Pons (tissue), 1 donor: ENCODE results near the gene ZNF407.

Experiments used
- DNase-seq: peaks from one replicate; pipeline ENCODE4 v3.0.0-alpha.2; 2016; ENCODE audit warnings: low spot score

Gene ZNF407

GRCh38 chr18:74876630-74877243, 279.1 kb downstream of the ZNF407 start:
- no peak for DNase-seq

DNA sequence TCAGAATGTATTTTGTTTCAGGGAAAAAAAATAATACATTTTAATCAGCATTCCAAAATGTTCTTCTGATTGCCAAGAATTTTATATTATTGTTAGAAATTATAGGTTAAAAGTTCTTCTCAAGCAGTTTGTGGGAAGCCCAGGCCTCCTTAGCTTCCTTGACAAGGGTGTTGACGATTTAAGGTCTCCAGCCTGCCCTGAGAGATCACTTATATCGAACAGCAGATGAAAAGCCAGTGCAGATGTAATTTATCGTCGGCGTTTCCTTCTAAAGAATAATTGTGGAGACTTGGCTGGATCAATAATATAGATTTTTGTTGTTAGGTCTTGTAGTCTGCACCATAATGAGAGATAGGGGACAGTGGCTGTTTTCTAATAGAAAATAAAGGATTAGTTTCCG, 280.6 kb downstream of the ZNF407 start:
- DNase-seq: no peak

DNA sequence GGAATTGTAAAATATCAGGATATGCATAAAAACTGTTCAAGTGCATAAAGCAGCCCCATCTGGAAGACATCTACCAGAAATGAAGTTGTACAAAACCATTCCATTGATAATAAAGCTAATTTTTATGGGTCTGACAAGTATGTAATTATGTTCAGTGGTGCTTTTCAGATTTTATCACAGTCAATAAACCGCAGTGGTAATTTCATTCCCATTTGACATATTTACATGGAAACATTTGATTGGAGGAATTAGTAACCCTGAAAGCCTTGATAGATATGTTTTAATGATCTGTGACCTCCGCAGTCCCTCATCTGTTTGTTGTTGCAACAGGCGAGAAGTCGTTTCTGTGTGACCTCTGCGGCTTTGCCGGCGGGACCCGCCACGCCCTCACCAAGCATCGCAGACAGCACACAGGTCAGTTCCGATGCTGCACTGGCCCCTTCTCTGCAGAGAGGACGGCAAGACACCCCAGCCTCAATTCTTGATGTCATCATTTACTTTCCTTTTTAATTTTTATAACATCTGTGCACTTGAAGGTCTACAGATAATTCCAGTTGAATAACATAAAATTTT, 283.1 kb downstream of the ZNF407 start:
- DNase-seq: no peak

DNA sequence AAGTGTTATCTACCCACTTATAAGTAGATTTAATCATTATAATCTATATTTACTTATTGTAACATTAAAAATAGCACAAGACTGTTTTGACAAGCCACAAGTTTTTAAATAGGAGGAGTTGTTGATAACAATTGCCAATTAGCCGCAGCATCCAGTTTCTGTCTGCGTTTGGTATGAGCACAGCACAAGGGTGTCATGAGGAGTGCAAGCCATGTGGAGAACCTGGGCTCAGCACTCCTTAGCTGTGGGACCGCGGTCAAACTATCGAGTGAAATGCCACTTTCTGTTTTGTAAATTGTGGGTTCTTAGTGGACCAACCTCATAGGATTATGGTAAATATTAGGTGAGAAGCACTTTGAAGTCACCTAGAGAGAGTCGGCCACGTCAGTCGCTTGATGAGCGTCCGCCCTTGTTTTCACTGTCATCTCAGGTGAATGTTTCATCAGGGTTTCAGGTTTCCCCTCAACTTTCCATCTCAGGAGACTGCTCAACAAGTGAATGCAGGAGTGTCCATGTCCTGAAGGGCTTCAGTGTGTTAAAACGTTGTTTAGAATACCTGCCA, 294.5 kb downstream of the ZNF407 start:
- DNase-seq: no peak

GRCh38 chr18:74895686-74896085, 298.0 kb downstream of the ZNF407 start:
- peak; percentile 80 for DNase-seq

DNA sequence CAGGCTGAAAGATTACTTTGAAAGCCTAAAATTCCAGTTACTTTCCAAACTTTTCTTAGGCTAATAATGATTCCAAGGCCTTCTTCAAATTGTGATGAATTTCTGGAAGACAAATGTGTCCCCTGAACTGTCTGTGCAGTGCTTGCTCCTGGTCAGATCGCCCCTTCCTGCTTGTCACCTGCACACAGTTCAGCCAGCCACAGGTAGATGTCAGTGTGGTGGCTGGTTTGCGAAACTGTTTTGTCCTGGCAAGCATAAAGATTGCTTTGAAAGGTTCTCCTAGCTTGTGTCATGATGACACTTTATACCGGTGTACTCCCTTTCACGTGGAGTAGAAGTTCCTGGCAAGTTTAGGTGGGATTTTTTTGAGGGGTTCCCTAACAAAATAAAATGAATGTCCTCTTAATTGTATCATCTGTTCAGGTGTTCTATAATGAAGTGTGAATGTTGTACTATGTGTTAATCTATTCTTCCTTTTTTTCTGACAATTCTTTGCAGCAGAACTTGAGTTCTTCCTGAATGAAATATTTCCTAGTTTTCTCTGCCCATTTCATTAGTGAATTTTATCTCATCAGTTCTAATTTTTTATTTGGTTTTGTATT, 298.8 kb downstream of the ZNF407 start:
- peak; percentile 66 for DNase-seq

- DNase-seq: peak; percentile 63
These were observed 300.4 kb downstream of the ZNF407 start for GRCh38 chr18:74897971-74898657.

GRCh38 chr18:74898965-74899364, 301.3 kb downstream of the ZNF407 start:
- DNase-seq: peak; percentile 28

- DNase-seq: no peak
These were observed 301.9 kb downstream of the ZNF407 start for GRCh38 chr18:74899554-74899953.

DNA sequence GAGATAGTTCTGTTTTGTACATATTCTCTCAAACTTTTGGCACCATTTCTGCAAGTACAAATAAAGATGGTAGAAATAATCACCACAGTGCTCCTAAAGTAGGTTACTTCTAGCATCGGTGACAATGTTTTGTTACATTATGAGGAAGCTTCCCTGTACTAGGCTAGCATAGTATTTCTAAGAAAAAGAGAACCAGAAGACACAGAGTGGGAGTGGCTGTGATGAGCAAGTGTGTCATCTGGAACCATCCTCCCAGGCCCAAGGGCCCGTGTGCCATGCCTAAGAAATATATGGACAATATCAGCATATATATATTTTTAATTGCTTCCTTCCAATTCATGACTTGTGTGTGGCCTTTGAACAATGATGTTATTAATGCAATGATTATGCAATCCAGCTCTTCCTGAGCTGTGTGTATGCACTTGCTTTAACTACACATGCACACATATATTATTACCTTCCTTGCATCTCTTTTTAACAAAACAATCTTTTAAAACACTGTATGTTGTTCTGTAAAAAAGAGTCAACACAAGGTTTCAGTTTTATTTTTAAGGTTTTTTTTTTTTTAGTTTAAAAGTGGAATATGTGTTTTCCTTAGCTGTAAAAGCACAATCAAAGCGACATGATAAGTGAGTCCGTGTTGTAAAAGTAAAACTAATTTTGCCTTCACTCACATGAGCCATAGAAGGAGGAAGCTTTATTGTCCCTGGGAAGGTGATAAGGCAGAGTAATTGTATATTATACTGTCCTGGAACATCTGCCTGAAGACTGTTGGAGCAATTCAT, 303.9 kb downstream of the ZNF407 start:
- DNase-seq: no peak

GRCh38 chr18:74902147-74902455, 304.4 kb downstream of the ZNF407 start:
- no peak for DNase-seq

GRCh38 chr18:74905247-74905646, 307.6 kb downstream of the ZNF407 start:
- no peak for DNase-seq

DNA sequence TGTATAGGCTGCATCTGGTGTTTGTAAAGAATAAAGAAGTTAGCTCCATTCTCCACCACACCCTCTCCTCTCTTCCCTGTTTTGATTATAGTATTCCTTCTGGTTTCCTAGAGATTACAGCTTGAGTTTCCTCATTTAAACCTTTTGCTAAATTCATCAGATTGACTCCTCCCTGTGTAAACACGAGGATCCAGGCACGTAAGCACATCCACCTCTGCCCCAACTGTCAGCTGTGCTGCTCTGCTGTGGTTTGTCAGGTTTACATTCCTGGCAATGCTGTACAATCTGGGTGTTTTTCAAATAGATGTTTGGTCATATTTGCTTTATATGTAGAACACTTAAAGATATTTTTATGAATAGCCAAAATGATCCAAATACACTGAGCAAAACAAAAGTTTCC, 308.5 kb downstream of the ZNF407 start:
- no peak for DNase-seq

- no peak for DNase-seq
These were observed 316.5 kb downstream of the ZNF407 start for GRCh38 chr18:74914052-74914591.

DNA sequence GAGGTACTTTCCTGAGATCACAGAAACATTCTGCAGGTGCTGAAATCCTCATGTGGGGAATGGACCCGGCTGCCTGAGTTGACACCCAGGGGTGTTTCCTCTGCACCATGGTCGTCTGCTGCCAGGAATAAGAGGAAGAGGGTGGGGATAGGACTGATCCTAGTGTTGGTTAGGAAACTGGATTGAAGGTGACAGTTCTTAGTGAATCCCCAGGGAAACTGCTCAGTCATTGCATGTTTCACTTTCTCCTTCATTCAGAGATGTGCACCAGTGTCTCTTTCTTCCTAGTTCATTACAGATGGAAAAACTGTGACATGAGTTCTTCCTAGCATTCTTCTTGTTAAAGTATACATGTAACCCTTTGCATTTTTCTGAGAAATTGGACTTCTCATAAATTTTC, 317.0 kb downstream of the ZNF407 start:
- DNase-seq: no peak

DNA sequence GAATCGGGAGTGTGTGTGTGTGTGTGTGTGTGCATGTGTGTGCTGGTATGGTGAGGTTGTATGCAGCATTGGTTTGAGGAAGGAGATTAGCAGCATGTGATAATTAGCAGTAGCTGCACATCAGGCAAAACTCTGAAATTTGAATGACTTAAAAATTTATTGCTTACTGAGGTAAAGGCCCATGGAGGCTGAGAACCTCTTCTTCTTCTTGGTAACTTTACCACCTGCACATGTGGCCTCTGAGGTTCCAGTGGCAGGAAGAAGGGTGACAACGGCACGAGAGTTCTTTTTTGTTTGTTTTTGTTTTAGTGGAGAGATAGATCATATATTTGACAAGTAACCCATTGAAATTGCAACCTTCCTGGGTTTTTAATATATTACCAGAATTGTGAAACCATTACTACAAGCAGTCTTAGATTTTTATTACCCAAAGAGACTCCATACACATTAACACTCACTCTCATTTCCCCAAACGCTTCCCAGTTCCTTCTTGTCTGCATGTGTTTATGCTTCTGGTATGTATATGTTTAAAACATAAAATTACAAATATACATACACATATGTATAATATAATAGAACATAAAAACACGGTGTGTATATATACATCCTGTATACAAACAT, 319.2 kb downstream of the ZNF407 start:
- no peak for DNase-seq

DNA sequence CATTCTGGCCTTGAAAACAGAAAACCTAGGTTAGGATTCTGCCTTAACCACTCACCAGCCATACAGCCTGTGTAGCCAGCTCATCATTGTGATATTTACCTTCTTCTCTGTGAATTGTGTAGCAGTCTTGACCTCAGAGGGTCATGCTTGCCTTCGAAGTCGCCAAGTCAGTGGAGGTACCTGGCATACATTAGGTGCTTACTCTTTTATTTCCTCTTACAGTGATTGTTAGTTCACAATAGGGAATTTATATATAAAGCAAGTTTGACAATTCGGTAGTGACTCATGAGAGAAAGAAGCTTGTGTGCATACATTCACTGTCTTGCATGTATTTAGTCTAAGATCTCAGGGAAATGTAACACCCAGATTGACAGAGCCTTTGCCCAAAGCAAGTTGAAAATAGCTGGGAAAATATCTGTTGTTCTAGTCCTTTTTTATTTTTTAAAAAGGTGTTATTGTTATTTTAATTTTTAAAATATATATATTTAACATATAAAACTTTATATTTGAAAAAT, 320.7 kb downstream of the ZNF407 start:
- no peak for DNase-seq

DNA sequence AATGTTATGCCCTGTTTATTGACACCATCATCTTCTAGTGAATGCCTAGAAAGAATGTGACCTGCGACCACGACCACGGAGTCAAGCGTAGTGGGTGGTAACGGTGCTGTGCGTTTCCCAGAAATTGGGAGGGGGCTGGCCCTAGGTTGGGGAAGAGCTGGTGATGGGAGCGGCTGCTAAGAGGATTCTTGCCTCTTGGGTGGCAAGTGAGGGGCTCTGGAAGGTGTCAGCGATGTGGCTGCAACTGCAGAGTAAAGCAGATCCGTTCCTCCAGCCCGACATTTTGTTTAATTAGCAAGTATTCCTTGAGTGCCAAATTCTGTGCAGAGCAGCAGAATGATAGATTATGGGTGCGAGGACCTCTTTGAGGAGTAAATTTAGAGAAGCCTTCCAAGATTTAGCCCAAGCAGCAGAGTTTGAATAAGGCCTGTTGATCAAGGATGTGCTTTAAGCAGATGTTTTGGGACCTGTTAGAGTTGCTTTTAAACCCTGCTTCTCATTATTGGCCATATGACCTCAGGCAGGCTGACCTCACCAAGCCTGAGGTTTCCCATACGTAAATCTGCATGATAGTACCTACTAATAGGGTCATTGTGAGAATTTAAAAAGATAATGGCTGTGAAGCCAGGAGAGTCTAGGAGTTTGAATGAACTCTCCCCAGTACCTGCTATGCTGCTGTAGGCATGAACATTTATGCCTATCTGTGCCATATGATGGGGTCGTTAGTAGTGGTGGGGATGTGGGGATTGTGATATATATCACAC, 323.6 kb downstream of the ZNF407 start:
- DNase-seq: no peak

DNA sequence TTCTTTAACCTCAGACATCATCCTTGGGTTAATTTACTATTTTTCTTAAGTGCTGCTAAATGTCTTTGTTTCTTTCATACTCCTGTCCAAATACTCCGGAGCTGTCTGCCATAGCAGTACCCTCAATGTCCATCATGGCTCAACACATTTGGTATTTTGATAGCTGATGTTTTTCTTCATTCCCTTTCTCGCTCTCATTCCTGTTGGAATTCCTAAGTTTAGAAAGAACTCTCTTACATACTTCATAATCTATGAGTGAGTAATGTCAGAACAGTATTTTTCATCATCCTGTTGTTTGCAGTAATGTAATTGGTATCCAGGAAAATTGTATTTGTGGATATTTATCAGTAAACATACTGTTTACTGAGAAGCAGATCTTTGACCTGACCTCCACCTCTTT, 328.4 kb downstream of the ZNF407 start:
- DNase-seq: no peak

- DNase-seq: no peak
These were observed 330.7 kb downstream of the ZNF407 start for GRCh38 chr18:74928194-74928968.
